ENCODE data around the gene CEP131. TPM values are rescaled to one million over a fixed set of nuclear protein-coding genes. Genes with fewer than 3 reads are reported as not detected.

Gene CEP131
- total RNA-seq, 4 donors from 2014 or later = 3.5 to 77.6 (median 9.8) TPM

DNA sequence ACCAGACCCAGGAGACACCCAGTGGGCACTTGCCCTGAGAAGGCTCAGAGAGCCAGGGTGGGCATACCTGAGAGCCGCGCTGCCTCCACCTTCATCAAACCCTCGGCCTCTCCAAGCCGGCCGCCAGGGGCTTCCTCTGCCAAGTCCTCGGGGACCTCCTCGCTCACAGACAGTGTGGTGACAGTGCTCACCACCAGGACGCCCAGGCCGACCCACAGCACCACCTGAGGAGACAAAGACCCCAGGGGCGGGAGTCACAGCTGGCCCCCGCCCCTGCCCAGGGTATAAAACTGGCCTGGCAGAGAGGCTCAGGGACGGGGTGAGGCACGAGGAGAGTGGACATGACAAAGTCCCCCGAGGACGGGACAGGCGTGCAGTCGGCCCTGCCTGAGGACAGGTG lies 37.4 kb upstream of the CEP131 start:
- no peak overlapping the region for H3K4me3 ChIP-seq

DNA sequence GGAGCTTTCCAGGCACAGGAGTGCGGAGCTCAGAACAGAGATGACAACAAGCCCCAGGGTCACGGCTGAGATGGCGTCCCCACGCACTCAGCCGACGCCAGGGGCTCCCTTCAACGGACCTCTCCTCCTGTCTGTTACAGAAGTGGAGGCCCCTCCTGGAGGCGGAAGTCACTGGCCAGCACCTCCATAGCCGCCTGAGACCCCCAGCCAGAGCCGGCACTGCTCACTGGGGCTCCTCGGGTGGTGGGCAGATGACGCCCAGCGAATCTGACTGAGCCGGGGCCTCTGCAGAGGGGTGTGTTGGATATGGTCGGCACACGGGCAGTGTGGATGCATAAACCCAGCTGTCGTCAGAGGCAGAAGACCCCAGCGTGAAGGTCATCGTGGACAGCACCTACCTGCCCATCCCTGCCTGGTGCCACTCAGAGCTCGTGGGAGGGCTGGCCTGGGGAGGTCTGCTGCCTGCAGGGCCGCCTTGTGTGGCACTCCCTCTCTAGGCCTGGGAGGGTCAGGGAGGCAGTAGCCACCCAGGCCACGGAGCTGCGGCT lies 36.4 kb upstream of the CEP131 start:
- no peak overlapping the region for H3K27ac ChIP-seq
- peaks cover 0 to 71% (median 0%) of the 10 kb centered on the region in 3 donors for H3K36me3 ChIP-seq
- H3K4me3 ChIP-seq = no peak overlapping the region
- DNase-seq = no peak
- H3K9me3 ChIP-seq = no peaks in the 10 kb centered on the region
- TF ChIP-seq, protein P1, sequence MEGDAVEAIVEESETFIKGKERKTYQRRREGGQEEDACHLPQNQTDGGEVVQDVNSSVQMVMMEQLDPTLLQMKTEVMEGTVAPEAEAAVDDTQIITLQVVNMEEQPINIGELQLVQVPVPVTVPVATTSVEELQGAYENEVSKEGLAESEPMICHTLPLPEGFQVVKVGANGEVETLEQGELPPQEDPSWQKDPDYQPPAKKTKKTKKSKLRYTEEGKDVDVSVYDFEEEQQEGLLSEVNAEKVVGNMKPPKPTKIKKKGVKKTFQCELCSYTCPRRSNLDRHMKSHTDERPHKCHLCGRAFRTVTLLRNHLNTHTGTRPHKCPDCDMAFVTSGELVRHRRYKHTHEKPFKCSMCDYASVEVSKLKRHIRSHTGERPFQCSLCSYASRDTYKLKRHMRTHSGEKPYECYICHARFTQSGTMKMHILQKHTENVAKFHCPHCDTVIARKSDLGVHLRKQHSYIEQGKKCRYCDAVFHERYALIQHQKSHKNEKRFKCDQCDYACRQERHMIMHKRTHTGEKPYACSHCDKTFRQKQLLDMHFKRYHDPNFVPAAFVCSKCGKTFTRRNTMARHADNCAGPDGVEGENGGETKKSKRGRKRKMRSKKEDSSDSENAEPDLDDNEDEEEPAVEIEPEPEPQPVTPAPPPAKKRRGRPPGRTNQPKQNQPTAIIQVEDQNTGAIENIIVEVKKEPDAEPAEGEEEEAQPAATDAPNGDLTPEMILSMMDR (IDR thresholded peaks at IDR 0.05) = no peak
- no peak for TF ChIP-seq POLR2A (IDR thresholded peaks at IDR 0.05)
- H3K27me3 ChIP-seq = no peaks in the 10 kb centered on the region
- H3K4me1 ChIP-seq = peaks cover 0 to 26% (median 2%) of the 10 kb centered on the region in 4 donors

More for the DNA sequence above, 37.4 kb upstream of the CEP131 start:
- H3K4me1 ChIP-seq = peaks cover 0 to 20% (median 2%) of the 10 kb centered on the region in 4 donors
- DNase-seq = no peak
- H3K36me3 ChIP-seq = peaks cover 0 to 82% (median 0%) of the 10 kb centered on the region in 3 donors
- H3K27ac ChIP-seq = no peak overlapping the region
- no peaks in the 10 kb centered on the region for H3K9me3 ChIP-seq
- H3K27me3 ChIP-seq = no peaks in the 10 kb centered on the region
- TF ChIP-seq, protein P1 (IDR thresholded peaks at IDR 0.05) = no peak
- no peak for TF ChIP-seq POLR2A (IDR thresholded peaks at IDR 0.05)

DNA sequence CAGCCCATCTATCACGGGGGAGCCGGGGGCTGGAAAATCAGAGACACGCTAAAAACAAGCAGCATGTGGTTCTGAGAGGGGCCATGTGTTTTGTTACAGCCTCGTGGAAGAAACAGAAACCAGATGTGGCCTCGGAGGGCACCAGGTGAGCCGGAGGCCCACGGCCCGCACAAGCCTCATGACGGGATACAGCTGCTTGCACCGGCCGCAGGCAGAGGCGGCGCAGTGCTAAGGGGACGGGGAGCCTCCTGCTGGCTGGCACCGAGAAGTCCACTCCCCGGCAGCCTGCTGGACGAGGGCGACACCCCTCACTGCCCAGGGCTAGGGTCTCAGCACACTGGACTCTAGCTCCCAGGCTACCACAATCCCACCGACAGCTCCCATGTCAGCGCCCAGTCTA lies 35.5 kb upstream of the CEP131 start:
- Histone ChIP-seq H3K9me3 (no peaks in the 10 kb centered on the region), H3K27me3 (no peaks in the 10 kb centered on the region), H3K27ac (no peak overlapping the region), H3K4me3 (no peak overlapping the region), H3K4me1 (peaks cover 0 to 27% (median 2%) of the 10 kb centered on the region in 4 donors), H3K36me3 (peaks cover 0 to 63% (median 0%) of the 10 kb centered on the region in 3 donors)
- TF ChIP-seq POLR2A (IDR thresholded peaks at IDR 0.05) = no peak
- TF ChIP-seq, protein P1 (IDR thresholded peaks at IDR 0.05) = no peak
- DNase-seq = no peak

DNA sequence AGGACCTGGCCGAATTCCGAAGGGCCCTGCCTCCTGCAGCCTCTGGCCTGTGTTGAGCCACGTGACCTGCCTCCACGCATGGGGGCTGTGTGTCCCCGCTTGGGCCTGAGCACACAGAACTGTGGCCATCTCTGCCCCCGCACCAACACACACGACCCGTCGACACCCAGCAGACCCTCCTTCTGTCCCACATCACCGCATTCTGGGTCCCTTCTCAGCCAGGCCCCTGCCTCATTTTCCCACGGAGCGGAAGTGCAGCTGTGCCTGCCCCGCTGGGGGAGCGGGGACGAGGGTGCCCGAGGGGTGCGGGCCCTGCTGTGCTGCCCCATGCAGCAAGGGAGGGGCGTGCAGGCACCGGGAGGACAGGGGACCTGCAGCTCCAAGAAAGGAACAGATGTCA lies 34.8 kb upstream of the CEP131 start:
- Histone ChIP-seq H3K27ac (no peak overlapping the region), H3K4me3 (no peak overlapping the region), H3K36me3 (peaks cover 0 to 62% (median 0%) of the 10 kb centered on the region in 3 donors), H3K27me3 (no peaks in the 10 kb centered on the region), H3K9me3 (no peaks in the 10 kb centered on the region), H3K4me1 (peaks cover 0 to 35% (median 2%) of the 10 kb centered on the region in 4 donors)
- DNase-seq = no peak
- TF ChIP-seq, protein P1 (IDR thresholded peaks at IDR 0.05) = no peak
- no peak for TF ChIP-seq POLR2A (IDR thresholded peaks at IDR 0.05)

DNA sequence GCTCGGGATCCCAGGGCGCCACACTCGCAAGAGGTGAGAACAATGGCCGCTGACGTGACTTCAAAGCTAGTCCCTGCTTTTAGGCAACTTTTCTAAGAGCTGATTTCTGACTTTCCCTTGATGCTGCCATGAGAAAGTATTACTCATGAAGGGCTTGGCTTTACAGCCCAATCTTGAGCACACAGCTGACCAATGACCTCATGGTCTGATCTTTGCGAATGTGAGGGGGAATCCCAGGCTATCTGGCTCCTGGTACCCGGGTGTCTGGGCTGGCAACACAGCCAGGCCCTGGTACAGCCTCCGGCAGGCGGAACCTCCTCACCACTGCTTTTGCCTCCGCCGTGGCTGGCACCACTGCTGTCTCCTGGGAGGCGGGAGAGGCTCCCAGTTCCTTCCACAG lies 33.9 kb upstream of the CEP131 start:
- Histone ChIP-seq H3K9me3 (no peaks in the 10 kb centered on the region), H3K36me3 (peaks cover 0 to 59% (median 0%) of the 10 kb centered on the region in 3 donors), H3K4me3 (no peak overlapping the region), H3K27ac (no peak overlapping the region), H3K4me1 (peaks cover 0 to 43% (median 5%) of the 10 kb centered on the region in 4 donors), H3K27me3 (no peaks in the 10 kb centered on the region)
- no peak for DNase-seq
- TF ChIP-seq, protein P1 (IDR thresholded peaks at IDR 0.05) = no peak
- no peak for TF ChIP-seq POLR2A (IDR thresholded peaks at IDR 0.05)
